GM18526 (cell line): ENCODE data around the gene CRYBA1.

Experiments used
- POLR2A ChIP-seq: IDR thresholded peaks from 3 replicates; pipeline ENCODE4 v1.6.1; 2011; ENCODE audit not compliant: insufficient read length; ENCODE audit errors: extremely low read depth

Gene CRYBA1

DNA sequence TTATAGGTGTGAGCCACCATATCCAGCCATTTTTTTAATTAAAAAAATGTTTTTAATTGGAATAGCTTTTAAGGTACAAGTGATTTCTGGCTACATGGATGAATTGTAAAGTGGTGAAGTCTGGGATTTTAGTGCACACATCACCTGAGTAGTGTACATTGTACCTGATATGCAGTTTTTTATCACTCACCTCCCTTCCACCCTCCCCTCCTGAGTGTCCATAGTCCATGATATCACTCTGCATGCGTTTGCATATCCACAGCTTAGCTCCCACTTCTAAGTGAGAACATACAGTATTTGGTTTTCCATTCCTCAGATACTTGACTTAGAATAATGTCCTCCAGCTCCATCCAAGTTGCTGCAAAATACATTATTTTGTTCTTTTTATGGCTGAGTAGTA, 13.4 kb upstream of the CRYBA1 start:
- TF ChIP-seq POLR2A: no peak

DNA sequence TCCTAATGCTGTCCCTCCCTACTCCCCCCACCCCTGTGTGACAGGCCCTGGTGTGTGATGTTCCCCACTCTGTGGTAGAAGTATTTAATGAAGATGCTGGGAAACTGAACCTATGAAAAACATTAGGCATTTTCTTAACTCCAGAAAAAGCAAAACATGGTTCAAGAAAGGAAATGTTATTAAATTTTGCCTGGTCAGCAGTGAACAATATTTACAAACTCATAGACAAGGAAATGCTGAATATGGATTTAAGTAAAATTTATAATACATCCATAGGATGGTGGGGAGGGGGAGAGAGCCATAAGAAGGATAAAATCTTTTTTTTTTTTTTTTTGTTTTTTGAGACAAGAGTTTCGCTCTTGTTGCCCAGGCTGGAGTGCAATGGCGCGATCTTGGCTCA, 10.8 kb upstream of the CRYBA1 start:
- no peak for TF ChIP-seq POLR2A

DNA sequence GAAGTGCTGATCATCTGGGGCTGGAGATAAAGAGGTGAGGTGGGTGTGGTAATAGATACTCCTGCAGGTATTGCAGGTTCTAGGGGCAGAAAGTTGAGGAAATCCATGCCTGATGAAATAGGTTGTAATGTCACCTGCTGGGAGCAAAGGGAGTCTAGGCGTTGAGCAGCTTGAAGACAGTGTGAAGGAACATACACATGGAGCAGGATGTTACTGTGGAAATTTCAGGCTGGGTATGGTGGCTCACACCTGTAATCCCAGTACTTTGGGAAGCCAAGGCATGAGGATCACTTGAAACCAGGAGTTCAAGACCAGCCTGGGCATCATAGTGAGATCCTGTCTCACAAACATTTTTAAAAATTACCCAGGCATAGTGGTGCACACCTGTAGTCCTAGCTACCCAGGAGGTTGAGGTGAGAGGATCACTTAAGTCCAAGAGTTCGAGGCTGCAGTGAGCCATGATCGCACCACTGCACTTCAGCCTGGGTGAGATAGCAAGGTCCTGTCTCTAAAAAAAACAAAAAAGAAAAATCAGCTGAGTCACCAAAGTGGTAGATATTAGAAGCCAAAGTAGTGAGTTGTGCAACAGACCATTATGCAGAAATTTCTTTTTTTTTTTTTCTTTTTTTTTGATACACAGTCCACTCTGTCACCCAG, 9.1 kb upstream of the CRYBA1 start:
- TF ChIP-seq POLR2A: no peak

DNA sequence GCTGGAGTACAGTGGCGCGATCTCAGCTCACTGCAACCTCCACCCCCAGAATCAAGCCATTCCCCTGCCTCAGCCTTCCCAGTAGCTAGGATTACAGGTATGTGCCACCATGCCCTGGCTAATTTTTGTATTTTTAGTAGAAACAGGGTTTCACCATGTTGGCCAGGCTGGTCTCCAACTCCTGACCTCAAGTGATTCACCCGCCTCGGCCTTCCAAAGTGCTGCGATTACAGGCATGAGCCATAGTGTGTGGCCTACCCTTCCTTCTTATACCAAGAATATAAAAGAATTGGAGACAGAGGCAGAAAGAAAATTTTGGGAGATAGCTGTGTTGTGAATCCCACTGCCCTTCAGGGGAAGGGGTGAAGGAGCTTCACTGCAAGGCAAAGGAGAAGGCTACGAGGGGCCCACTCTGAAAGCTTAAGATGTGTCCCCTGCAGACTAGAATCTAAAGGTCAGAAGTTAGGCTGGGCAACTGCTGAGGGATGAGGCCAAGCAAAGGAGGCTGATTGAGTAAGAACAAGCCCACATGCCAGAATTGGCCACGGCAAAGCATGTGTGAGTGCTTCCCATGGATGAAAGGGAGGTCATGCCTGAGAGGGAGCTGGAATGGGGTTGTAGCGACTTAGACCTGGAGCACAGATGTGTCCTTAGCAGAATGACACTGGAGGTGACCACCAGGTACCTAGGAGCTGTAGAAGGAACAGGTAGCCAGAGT, 8.4 kb upstream of the CRYBA1 start:
- no peak for TF ChIP-seq POLR2A

DNA sequence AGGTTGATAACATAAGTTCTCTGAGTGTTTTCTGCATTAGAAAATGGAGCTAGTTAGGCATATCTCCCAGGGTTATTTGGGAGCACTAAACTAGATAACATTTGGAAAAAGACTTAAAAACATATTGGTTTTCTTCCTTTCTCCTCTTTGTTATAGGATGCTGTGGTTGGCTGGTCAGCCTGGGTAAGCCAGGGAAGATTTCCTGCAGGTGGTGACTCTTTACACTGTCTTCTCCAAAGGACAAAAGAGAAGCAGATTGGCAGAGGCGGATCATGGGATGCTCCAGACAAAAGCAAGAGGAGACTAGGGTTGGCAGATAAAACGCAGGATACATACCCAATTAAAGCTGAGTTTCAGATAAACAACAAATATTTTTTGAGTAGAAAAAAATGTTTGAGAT, 6.2 kb upstream of the CRYBA1 start:
- TF ChIP-seq POLR2A: no peak

DNA sequence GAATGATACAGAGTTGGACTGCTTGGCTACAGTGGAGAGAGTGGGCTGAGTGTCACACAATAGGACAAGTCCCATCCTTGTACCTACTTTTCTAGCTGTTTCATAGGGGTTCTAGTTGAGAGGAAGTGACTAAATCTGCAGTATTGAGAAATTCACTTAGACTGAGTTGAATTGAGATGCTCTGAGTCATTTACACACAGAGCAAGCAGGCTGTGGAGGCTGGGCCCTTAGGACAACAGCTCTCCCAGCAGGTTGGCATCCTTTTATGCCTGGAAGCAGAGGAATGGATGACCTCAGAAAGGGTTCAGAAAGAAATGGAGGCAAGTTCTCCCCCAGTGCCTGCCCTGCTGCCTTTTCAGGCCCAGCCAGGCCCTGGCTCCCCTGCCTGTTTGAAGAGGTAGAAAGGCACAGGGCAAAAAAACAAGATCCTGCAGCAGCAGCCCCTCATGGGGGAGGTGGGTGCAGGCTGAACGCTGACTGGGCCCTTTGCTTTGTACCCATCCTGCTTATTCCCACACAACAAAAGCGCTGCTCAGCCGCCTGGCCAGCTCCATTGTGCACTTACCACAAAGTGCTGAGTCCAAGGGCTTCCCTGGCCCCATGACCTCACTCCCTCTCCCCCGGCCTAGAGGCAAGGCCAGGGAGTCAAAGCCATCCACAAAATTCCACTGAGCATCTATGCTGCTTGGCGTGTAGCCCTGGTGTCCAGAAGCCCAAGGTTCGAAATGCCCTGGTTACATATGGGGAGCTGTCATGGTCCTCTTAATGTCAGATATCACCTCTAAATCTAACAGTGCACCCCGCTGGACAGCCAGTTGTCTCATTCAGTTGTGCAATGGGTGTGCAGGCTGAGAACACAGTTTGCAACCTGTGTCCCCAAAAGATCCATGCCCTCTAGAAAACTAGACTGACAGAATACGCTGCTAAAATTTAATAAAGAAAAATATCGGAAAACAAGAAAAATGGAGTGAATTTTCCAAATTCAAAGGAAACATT, 5.4 kb upstream of the CRYBA1 start:
- no peak for TF ChIP-seq POLR2A

DNA sequence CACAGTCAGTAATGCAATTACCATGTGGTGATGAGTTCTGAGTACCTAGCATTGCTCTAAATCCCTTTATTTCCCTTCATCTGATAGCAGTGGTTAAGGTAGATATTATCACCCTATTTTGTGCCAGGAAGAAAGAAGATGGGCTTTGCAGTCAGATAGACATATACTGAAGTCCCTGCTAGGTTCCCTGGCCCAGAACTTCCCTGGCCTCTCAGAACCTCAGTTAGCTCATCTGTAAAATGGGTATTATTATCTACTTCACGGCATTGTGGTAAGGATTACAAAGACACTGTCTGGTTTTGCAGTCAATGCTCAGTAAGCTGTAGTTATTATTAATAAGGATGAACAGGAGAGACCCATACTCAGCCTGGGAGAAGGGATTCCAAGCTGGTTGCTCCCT, 4.6 kb upstream of the CRYBA1 start:
- no peak for TF ChIP-seq POLR2A

DNA sequence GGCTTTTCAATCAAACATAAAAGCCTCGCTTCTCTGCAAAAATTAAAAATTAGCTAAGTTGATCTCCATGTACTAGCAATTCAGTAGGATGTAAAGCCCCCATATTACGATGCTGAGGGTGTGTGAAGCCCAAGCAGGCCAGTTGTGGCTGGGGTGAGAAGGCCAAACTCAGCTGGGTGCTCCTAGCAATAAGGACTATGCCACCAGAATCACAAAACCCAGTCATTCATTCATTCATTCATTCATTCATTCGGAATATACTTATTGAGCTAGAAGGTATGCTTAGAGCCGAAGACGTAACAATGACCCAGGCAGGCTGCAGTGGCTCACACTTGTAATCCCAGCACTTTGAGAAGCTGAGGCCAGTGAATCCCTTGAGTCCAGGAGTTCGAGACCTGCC, 3.9 kb upstream of the CRYBA1 start:
- TF ChIP-seq POLR2A: no peak

DNA sequence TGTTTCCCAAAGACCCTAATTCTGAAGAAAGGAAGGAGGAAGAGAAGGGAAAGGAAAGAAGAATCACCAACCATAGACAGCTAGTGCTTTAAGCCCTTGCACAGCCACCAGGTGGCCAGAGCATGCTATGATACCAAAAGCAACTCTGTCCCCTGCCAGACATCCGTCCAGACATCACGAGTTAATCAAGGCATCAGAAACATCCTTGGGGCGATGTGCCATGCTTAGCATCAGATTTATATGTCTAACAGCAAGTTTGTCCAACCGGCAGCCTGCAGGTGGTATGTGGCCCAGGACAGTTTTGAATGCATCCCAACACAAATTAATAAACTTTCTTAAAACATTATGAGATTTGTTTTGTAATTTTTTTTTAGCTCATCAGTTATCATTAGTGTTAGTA, 2.9 kb upstream of the CRYBA1 start:
- no peak for TF ChIP-seq POLR2A

DNA sequence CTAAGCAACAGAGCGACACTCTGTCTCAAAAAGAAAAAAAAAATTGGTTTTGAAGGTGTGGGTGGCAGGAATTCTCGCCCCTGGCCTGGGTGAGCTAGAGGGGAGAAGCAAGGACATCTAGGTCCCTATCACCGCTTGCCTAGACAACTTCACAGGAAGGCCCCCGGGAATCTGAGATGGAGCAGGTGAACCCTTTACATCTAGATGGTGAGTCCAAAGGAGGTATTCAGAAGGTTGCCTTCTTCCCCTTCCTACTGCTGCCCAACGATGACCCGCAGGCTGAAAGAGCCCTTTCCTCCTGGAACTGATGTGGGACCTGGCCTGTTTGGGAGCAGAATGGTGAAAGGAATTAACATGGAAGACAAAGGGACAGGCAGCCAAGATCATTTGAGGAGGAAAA, 1.3 kb upstream of the CRYBA1 start:
- no peak for TF ChIP-seq POLR2A

DNA sequence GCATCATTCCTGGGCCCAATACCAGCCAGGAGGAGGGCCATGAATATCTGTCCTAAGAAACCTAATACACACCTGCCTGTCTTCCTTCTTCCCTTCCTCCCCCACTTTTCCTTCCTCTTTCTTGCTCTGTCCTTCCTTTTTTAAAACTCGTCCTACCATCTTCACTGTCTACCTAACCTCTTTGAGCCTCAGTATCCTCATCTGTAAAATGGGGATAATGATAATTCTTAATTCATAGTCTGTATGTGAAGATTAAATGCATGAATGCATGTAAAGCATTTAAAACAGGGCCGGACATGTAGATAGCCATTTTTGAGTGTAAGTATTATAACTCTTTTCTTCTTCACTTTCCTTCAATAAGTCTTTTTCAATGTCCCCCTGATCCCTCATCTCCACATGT, 560 bp downstream of the CRYBA1 start:
- no peak for TF ChIP-seq POLR2A

DNA sequence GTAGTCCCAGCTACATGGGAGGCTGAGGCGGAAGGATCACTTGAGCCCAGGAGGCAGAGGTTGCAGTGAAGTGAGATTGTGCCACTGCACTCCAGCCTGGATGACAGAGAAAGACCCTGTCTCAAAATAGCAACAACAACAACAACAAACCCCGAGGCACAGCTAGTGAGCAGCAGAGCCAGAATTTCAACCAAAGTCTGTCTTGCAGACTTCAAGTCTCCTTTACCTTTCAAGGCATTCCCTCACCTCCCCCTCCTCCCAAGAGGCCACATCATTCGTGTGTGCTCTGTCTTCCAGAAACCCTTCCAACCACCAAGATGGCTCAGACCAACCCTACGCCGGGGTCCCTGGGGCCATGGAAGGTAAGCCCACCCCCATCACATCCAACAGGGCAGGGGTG, 2.2 kb downstream of the CRYBA1 start:
- no peak for TF ChIP-seq POLR2A

DNA sequence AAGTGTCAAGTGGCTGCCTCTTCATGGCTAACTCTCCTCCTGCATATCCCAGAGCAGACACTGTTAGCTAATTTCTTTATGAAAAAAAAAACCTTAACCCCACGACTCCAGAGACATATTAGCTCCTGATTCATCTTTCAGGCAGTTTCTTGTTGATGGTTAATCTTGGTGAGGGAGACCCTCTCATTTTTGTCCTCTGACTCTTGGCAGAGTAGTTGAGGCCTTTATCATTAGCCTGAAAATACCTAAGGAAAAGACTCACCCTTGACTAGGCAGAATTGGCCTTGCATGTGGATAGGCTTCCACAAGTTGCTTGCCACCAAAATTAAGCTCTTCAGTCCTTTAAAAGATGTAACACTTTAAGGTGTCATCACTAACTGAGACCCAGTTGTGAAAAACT, 4.0 kb downstream of the CRYBA1 start:
- TF ChIP-seq POLR2A: no peak

DNA sequence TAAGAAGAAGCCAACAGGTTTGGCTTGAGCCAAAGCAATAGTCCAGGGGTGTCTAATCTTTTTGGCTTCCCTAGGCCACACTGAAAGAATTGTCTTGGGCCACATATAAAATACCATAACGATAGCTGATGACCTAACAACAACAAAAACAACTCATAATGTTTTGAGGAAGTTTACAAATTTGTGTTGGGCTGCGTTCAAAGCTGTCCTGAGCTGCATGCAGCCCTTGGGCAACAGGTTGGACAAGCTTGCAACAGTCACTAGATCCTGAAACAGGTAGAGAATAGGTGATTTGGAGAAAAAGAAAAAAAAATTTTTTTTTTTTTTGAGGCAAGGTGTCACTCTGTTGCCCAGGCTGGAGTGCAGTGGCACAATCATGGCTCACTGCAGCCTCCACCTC, 4.5 kb downstream of the CRYBA1 start:
- TF ChIP-seq POLR2A: no peak

DNA sequence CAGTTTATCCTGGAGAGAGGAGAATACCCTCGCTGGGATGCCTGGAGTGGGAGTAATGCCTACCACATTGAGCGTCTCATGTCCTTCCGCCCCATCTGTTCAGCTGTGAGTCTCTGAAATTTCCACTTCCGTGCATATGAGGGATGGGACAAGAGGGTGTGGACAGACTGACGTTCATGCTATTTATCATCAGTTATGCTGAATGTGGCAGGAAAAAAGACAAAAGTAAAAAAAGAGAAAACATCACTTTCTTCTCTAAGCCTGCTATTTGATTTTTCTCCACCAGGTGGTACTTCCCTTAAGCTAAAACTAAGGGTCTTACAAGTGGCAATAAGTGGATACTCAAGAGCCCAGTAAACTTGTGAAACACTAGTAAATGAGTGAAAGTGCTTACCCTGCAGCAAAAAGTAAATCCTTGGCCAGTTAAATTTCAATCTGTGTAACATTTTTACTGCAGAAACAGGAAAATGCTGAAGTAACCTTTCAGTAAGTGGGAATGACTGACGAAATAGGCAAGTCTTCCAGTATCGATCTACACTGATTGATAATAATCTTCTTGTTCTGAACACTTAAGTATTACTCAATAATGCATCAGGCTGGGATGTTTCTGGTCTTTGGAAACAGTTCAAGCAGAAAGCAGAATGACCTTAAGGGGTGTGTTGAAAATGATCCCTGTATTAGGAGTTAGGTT, 5.6 kb downstream of the CRYBA1 start:
- TF ChIP-seq POLR2A: no peak

DNA sequence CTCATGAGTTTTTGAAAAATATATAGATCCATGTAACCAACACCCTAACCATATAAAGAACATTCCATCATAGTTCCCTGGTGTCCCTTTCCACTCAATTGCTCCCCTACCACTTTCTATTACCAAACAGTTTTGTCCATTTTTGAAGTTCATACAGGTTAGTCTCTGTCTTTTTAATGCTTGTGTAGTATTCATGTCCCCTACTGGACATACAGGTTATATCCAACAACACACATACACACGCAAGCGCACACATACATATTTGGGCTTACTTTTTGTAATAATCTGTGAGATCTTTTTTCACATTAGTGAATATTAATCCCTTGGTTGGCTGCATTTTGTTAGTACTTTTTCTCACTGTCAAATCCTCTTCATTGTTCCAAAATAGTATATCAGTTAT, 6.4 kb downstream of the CRYBA1 start:
- no peak for TF ChIP-seq POLR2A
